Measurements from ENCODE around the gene TMPRSS6.

Gene TMPRSS6

DNA sequence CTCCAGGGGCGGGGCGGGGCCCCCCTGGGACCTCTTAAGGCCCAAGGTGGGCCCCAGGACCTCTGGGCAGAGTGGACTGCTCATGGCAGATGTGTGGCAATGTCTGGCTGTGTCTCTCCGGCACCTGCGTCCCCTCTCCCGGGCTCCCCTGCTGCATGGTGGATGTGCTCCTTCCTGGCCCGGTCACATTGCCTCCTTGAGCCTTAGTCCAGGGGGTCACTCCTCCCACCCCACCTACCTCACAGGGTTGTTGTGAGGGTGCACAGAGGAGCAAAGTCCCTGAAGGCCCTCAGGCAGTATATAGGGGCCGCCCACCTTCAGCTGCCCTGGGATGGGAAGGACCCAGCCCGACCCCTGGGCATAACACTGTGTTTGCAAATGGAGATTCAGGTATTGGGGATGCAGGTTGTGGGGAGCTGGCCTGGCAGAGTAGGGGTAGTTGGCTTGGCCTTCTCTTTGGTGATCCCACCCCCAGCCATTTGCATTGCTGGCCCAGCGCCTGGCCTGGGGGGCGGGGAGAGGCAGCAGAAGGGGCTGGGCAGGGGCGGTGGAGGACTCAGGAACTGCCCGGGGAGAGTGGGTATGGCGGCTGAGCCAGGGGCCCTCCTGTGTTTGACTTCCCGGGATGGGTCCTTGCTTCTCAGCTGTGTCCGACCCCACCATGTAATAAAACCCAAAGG lies 46.7 kb downstream of the TMPRSS6 start:
- Histone ChIP-seq H3K36me3 (no peaks in the 10 kb centered on the region; the same call in none of the 2 replicates), H3K9me3 (no peaks in the 10 kb centered on the region), H3K4me3 (ENCODE audit: low read depth, low read length) (no peak overlapping the region), H3K4me1 (peaks cover 12% of the 10 kb centered on the region), H3K27me3 (peaks cover 3% of the 10 kb centered on the region)
- DNase-seq: no peak
- TF ChIP-seq, protein P1, sequence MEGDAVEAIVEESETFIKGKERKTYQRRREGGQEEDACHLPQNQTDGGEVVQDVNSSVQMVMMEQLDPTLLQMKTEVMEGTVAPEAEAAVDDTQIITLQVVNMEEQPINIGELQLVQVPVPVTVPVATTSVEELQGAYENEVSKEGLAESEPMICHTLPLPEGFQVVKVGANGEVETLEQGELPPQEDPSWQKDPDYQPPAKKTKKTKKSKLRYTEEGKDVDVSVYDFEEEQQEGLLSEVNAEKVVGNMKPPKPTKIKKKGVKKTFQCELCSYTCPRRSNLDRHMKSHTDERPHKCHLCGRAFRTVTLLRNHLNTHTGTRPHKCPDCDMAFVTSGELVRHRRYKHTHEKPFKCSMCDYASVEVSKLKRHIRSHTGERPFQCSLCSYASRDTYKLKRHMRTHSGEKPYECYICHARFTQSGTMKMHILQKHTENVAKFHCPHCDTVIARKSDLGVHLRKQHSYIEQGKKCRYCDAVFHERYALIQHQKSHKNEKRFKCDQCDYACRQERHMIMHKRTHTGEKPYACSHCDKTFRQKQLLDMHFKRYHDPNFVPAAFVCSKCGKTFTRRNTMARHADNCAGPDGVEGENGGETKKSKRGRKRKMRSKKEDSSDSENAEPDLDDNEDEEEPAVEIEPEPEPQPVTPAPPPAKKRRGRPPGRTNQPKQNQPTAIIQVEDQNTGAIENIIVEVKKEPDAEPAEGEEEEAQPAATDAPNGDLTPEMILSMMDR (IDR thresholded peaks at IDR 0.05; ENCODE audit: low read depth, low read length): no peak

DNA sequence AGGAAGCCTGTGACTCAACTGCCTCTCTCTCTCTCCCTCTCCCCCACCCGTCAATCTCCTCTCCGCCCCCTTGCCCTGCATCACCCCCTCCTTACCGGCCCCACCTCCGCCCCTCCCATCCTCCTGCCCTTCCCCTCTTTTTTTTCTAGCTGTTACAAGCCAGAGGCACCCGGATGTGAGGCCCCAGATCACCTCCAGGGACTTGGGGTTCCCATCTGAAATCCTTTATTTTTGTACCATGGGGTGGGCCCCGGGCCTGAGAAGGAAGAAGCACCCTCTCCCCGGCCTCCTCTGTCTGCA lies 47.2 kb downstream of the TMPRSS6 start:
- H3K27me3 ChIP-seq: no peaks in the 10 kb centered on the region
- no peak for DNase-seq

GRCh38 chr22:37061611-37062375 lies 47.7 kb downstream of the TMPRSS6 start:
- no peak for DNase-seq
- Histone ChIP-seq H3K27me3 (no peaks in the 10 kb centered on the region), H3K9me3 (no peaks in the 10 kb centered on the region), H3K4me1 (peaks cover 12% of the 10 kb centered on the region), H3K36me3 (peaks cover 4% of the 10 kb centered on the region), H3K4me3 (ENCODE audit: low read depth, low read length) (no peak overlapping the region)
- TF ChIP-seq, protein P1 (IDR thresholded peaks at IDR 0.05; ENCODE audit: low read depth, low read length): no peak

More for the DNA sequence above, 47.2 kb downstream of the TMPRSS6 start:
- no peak overlapping the region for H3K4me3 ChIP-seq (ENCODE audit: low read depth, low read length)
- H3K36me3 ChIP-seq: no peaks in the 10 kb centered on the region; the same call in none of the 2 replicates
- H3K9me3 ChIP-seq: no peaks in the 10 kb centered on the region
- H3K4me1 ChIP-seq: peaks cover 12% of the 10 kb centered on the region
- TF ChIP-seq, protein P1 (IDR thresholded peaks at IDR 0.05; ENCODE audit: low read depth, low read length): no peak

DNA sequence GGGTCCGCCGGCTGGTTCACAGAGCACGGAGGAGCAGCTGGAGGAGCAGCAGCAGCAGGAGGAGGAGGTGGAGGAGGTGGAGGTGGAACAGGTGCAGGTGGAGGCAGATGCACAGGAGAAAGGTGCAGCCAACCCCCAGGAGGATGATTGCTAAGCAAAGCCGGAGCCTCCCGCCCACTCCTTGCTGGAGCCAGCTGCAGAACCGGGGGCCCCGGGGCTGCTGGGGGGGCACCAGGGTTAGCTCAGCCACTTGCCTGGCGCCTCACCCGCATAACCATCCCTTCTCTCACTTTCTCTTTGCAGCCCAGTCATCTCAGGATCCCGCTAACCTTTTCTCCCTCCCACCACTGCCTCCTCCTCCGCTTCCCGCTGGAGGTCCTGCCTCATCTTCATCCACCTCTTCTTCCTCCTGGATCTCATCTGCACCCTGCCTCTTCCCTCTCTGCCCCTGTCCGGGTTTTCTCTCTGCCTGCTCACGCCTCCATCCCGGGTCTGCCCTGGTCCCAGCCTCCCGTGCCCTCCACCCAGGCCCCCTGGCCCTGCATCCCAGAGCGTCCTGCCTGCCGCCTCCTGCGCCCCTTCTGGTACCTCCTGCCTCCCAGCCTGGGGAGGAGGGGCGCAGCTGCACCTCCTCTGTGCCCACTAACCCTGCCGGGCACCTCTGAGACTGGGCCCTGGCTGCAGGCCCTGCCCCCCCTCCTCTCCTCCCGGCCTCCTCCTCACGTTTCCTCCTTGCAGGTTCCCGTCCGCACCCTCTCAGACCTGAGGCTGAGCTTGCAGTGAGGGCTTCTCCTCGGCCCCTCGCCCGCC lies 48.5 kb downstream of the TMPRSS6 start:
- Histone ChIP-seq H3K4me3 (ENCODE audit: low read depth, low read length) (no peak overlapping the region), H3K9me3 (no peaks in the 10 kb centered on the region), H3K36me3 (peaks cover 8% of the 10 kb centered on the region), H3K4me1 (peaks cover 12% of the 10 kb centered on the region), H3K27me3 (no peaks in the 10 kb centered on the region)
- TF ChIP-seq, protein P1 (IDR thresholded peaks at IDR 0.05; ENCODE audit: low read depth, low read length): no peak
- DNase-seq: no peak

- Histone ChIP-seq H3K4me3 (ENCODE audit: low read depth, low read length) (no peak overlapping the region), H3K27me3 (no peaks in the 10 kb centered on the region), H3K4me1 (peaks cover 12% of the 10 kb centered on the region), H3K36me3 (peaks cover 8% of the 10 kb centered on the region), H3K9me3 (no peaks in the 10 kb centered on the region)
- TF ChIP-seq, protein P1 (IDR thresholded peaks at IDR 0.05; ENCODE audit: low read depth, low read length): no peak
- peak; percentile 42 for DNase-seq
Measured at GRCh38 chr22:37059876-37060449, 49.5 kb downstream of the TMPRSS6 start.

Measured in BE2C (cell line).